ENCODE data around the gene BMPR1B.

Gene BMPR1B

DNA sequence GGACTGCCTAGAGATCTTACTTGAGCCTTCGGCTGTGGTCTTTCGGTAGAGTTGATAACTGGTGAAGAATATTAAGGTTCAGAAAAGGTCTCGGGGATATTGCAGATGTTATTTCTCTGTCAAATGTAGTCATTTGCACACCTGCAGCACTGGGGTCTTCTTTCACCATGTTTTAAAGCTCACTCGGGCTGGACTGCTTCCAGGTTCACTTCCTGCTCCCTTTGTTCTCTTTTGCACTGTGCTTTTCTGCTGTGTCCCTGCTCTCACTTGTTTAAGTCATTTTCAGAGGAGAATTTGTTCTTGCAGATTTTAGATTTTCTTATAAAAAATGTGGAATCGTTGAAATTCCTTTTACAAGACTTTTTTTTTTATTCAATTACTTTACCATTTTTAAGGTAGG, 68.5 kb downstream of the BMPR1B start:
- no peak overlapping the region for H3K27ac ChIP-seq (ENCODE audit: low read depth, low read length)
- no peaks in the 10 kb centered on the region for H3K27me3 ChIP-seq (ENCODE audit: control insufficient read depth, low read length)
- no peaks in the 10 kb centered on the region for H3K36me3 ChIP-seq (ENCODE audit: control insufficient read depth, low read length)
- H3K79me2 ChIP-seq (ENCODE audit: control insufficient read depth, low read length) = no peaks in the 10 kb centered on the region
- H3K9me2 ChIP-seq (replicated peaks; ENCODE audit: control insufficient read depth, low read length) = no peaks in the 10 kb centered on the region
- H4K20me1 ChIP-seq (ENCODE audit: control insufficient read depth, insufficient read depth, low read depth, low read length) = no peaks in the 10 kb centered on the region
- no peaks in the 10 kb centered on the region for H3K4me1 ChIP-seq (ENCODE audit: control insufficient read depth, low read length)
- H3K4me2 ChIP-seq (ENCODE audit: low read length) = no peak overlapping the region
- TF ChIP-seq CTCF (IDR thresholded peaks at IDR 0.05; ENCODE audit: low read depth, low read length, poor library complexity, severe bottlenecking) = no peak
- no peak overlapping the region for H3K4me3 ChIP-seq (ENCODE audit: low read length)
- H3F3A ChIP-seq (ENCODE audit: control insufficient read depth, insufficient read depth) = no peaks in the 10 kb centered on the region
- H3K9me3 ChIP-seq (ENCODE audit: control insufficient read depth, insufficient read depth, low read length) = no peaks in the 10 kb centered on the region

DNA sequence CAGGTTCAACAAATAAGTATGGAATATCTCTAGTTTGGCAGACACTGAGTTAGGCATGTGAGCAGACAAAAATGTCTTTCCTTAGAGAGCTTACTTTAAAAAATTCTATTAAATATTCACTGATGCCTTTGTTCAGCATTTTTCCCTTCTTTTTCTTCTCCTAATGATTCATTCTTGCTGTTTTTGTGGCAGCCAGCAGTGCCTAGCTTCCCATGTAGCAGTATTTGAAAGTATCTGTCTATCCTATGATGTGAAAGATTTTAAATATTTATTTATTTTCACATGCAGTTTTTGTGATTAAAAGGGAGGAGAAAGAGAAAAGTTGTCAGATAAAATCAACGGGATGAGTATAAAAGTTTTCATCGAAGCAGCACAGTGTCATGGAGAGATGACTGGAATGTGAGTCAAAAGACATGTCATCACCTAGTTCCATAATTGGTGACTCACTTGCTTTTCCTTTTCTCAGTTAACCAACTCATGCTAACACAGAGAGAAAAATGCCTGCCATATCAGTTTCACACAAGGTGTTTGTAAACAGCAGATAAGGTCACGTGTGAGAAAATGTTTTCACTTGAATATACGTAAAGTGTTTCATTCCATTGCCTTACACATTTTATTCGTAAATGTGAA, 69.8 kb downstream of the BMPR1B start:
- TF ChIP-seq CTCF (IDR thresholded peaks at IDR 0.05; ENCODE audit: low read depth, low read length, poor library complexity, severe bottlenecking) = no peak
- no peak for TF ChIP-seq EZH2phosphoT487 (IDR thresholded peaks at IDR 0.05; ENCODE audit: borderline replicate concordance, low read length)
- no peaks in the 10 kb centered on the region for H3K4me1 ChIP-seq (ENCODE audit: control insufficient read depth, low read length)
- H3K79me2 ChIP-seq (ENCODE audit: control insufficient read depth, low read length) = no peaks in the 10 kb centered on the region
- H3K4me3 ChIP-seq (ENCODE audit: low read length) = no peak overlapping the region
- no peaks in the 10 kb centered on the region for H3K9me2 ChIP-seq (replicated peaks; ENCODE audit: control insufficient read depth, low read length)
- no peak overlapping the region for H3K27ac ChIP-seq (ENCODE audit: low read depth, low read length)
- H3K36me3 ChIP-seq (ENCODE audit: control insufficient read depth, low read length) = no peaks in the 10 kb centered on the region
- H3F3A ChIP-seq (ENCODE audit: control insufficient read depth, insufficient read depth) = no peaks in the 10 kb centered on the region
- H3K27me3 ChIP-seq (ENCODE audit: control insufficient read depth, low read length) = no peaks in the 10 kb centered on the region
- H3K4me2 ChIP-seq (ENCODE audit: low read length) = no peak overlapping the region
- no peaks in the 10 kb centered on the region for H3K9me3 ChIP-seq (ENCODE audit: control insufficient read depth, insufficient read depth, low read length)
- no peaks in the 10 kb centered on the region for H4K20me1 ChIP-seq (ENCODE audit: control insufficient read depth, insufficient read depth, low read depth, low read length)

DNA sequence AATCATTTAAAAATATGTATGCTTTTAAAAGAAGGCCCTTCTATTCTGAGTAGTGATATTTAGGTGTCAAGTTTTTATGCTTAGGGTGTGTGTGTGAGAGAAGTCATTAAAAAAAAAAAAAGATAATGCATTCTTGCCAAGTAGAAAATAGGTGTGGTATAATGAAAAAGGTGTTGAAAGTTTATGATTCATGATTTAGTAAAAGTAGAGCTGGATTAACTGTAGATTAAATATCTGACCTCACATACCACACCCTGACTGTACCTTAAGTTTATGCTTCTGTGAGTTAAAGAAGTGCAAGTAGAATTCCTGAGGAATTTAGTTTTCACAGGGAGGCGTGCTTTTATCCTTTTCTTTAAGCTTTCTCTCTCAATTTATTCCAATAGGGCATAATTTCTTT, 71.1 kb downstream of the BMPR1B start:
- H4K20me1 ChIP-seq (ENCODE audit: control insufficient read depth, insufficient read depth, low read depth, low read length) = no peaks in the 10 kb centered on the region
- H3K27ac ChIP-seq (ENCODE audit: low read depth, low read length) = no peak overlapping the region
- H3K4me2 ChIP-seq (ENCODE audit: low read length) = no peak overlapping the region
- H3K36me3 ChIP-seq (ENCODE audit: control insufficient read depth, low read length) = no peaks in the 10 kb centered on the region
- H3K4me3 ChIP-seq (ENCODE audit: low read length) = no peak overlapping the region
- no peaks in the 10 kb centered on the region for H3K9me3 ChIP-seq (ENCODE audit: control insufficient read depth, insufficient read depth, low read length)
- no peaks in the 10 kb centered on the region for H3K4me1 ChIP-seq (ENCODE audit: control insufficient read depth, low read length)
- TF ChIP-seq CTCF (IDR thresholded peaks at IDR 0.05; ENCODE audit: low read depth, low read length, poor library complexity, severe bottlenecking) (no peak), EZH2phosphoT487 (IDR thresholded peaks at IDR 0.05; ENCODE audit: borderline replicate concordance, low read length) (no peak)
- H3K27me3 ChIP-seq (ENCODE audit: control insufficient read depth, low read length) = no peaks in the 10 kb centered on the region
- no peaks in the 10 kb centered on the region for H3K9me2 ChIP-seq (replicated peaks; ENCODE audit: control insufficient read depth, low read length)
- no peaks in the 10 kb centered on the region for H3F3A ChIP-seq (ENCODE audit: control insufficient read depth, insufficient read depth)
- H3K79me2 ChIP-seq (ENCODE audit: control insufficient read depth, low read length) = no peaks in the 10 kb centered on the region

All from DOHH2 (cell line).